GM12891 (cell line): ENCODE results near the gene PUDP.
A peak's percentile ranks its signal among the peaks of the same experiment; 100 is the strongest.

Experiments used
- DNase-seq: peaks from one replicate; pipeline ENCODE4 v3.0.0; 2011; ENCODE audit warnings: low spot score; ENCODE audit not compliant: insufficient read length
- FAIRE-seq: peaks from 2 replicates; lab custom pipeline; 2011; peaks lifted over from hg19 to GRCh38; lab: Jason Lieb, UNC
- PAX5 ChIP-seq: IDR thresholded peaks from 2 replicates; pipeline ENCODE4 v1.6.1; 2011; ENCODE audit warnings: low read length, moderate library complexity, mild to moderate bottlenecking; ENCODE audit not compliant: insufficient read depth, severe bottlenecking
- POLR2A ChIP-seq: IDR thresholded peaks from 2 replicates; pipeline ENCODE4 v1.6.1; 2011; ENCODE audit warnings: low read depth, low read length, control low read depth
- POLR2AphosphoS5 ChIP-seq: IDR thresholded peaks from 2 replicates; pipeline ENCODE4 v1.6.1; 2011; ENCODE audit warnings: low read depth, low read length, control low read depth
- POU2F2 ChIP-seq: IDR thresholded peaks from 2 replicates; pipeline ENCODE4 v1.6.1; 2011; ENCODE audit warnings: low read depth, mild to moderate bottlenecking, control low read depth, low read length, moderate library complexity
- SPI1 ChIP-seq: IDR thresholded peaks from 2 replicates; pipeline ENCODE4 v1.6.1; 2011; ENCODE audit warnings: low read depth, low read length, control low read depth
- TAF1 ChIP-seq: IDR thresholded peaks from 2 replicates; pipeline ENCODE4 v1.6.1; 2011; ENCODE audit warnings: low read depth, low read length, control low read depth

PUDP gene

DNA sequence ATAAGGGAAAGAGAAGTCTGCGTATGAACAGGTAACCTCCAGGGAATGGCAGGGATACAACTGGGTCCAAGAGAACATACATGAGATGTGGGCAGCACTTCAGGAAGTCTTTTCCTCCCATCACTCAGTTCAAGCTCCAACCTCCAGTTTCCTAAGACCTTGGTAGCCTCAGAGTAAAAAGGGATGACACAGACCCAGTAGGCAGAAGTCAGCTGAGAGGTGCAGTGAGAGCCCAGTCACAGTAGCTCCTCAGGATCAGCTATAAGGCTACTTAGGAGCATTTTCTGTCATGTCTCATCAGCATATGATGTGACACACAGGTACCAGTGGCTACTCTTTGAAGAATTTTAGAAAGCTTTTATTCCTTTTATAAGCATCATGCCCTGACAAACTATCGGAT is 13.0 kb downstream of the PUDP start:
- DNase-seq = no peak
- no peak for TF ChIP-seq SPI1
- no peak for TF ChIP-seq POLR2AphosphoS5
- TF ChIP-seq POLR2A = no peak
- TF ChIP-seq PAX5 = no peak
- TF ChIP-seq TAF1 = no peak
- TF ChIP-seq POU2F2 = no peak
- FAIRE-seq = peak; percentile 50

DNA sequence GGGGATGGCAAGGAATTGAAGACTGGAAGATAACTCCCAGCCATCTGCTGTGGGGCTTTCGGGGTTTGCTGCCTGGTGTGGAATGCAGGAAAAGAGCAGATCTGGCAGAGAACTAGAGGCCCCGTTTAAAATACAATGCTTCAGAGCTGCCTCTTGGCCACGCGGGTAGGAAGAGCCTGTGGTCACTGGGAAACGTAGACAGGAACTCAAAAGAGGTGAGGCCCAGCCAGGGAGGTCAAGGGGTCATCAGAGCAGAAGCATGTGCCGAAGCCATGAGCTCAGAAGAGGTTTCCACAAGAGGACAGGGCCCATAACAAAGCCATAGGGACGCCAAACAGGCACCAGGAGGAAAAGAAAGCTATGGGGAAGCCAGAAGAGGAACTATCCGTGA is 14.9 kb downstream of the PUDP start:
- no peak for FAIRE-seq
- no peak for TF ChIP-seq SPI1
- no peak for TF ChIP-seq POU2F2
- no peak for TF ChIP-seq TAF1
- no peak for TF ChIP-seq POLR2AphosphoS5
- no peak for TF ChIP-seq POLR2A
- no peak for TF ChIP-seq PAX5
- no peak for DNase-seq

DNA sequence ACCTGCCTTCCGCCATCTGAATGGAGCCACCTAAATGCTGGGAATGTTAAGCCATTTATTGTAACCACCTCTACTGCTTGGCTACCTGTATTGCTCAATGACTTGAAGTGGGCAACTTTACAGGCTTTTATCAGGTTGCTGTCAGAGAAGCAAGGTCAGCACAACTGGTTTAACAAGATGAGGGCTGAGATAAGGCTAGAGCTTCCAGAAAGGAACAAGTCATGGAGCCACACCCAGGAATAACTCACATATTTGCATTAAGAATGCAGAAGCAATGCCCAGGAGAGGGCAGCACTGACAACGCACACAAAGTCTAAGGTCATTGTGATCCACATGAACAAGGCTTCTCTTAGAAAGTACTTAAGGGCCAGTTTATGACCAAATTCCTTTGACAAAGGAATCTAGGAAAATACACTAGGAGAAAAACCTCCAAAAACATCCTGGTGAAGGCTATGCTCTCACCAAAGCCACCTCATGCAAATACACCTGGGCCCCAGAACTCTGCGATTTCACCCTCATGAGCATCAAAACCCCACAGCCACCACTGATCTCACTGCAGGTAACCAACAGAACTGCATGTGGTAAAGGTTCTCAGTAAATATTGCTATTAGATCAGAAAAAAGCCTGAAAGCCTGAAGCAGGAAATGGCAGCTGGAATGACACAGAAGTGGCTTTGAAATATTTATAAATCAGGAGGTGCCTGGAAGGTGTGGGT is 15.5 kb downstream of the PUDP start:
- TF ChIP-seq POU2F2 = no peak; the same call in 1 of the 2 replicates
- TF ChIP-seq PAX5 = no peak
- no peak for TF ChIP-seq SPI1
- TF ChIP-seq POLR2A = no peak
- no peak for TF ChIP-seq POLR2AphosphoS5
- TF ChIP-seq TAF1 = no peak
- peak; percentile 85 for FAIRE-seq
- DNase-seq = no peak

DNA sequence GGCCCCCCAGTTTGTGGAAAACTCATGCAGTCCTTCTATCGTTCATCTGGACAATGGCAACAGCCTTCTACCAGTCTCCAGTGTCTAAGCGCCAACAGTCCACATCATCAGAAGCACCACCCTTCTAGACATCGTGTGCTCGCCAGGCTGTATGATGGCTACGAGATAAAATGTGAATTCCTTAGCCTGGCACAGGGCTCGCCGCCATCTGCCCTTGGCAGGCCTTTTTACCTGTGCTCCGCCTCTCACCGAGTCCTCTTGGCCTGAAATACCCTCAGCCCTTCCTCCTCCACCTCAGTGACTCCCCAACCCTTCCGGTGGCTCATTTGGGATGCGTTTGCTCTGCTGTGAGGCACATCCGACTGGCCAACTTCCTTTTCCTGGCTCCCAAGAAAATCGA is 16.3 kb downstream of the PUDP start:
- FAIRE-seq = peak; percentile 31
- no peak for DNase-seq
- no peak for TF ChIP-seq PAX5
- no peak for TF ChIP-seq POLR2A
- TF ChIP-seq SPI1 = no peak
- no peak for TF ChIP-seq POLR2AphosphoS5
- no peak for TF ChIP-seq TAF1
- no peak for TF ChIP-seq POU2F2

DNA sequence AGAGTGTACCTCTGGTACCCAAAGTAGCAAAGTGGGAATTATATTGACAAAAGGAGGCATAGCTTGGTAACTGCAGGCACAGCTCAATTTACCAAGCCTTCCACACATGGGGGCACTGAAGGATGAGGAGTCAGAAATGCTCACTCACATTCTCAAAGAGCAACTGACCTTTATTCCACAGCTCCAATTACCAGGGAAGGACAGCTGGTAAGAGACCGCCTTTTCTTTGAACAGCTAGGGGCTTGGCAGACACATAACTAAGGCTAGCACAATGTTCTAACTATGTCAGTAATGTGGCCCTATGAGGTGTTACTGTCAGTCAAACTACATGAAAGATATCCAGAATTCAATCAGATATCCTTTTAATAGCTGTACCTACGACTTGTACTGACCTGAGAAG is 20.9 kb downstream of the PUDP start:
- no peak for FAIRE-seq
- no peak for TF ChIP-seq POLR2AphosphoS5
- no peak for TF ChIP-seq POLR2A
- no peak for TF ChIP-seq TAF1
- no peak for TF ChIP-seq POU2F2
- no peak for TF ChIP-seq PAX5
- TF ChIP-seq SPI1 = no peak
- DNase-seq = no peak

DNA sequence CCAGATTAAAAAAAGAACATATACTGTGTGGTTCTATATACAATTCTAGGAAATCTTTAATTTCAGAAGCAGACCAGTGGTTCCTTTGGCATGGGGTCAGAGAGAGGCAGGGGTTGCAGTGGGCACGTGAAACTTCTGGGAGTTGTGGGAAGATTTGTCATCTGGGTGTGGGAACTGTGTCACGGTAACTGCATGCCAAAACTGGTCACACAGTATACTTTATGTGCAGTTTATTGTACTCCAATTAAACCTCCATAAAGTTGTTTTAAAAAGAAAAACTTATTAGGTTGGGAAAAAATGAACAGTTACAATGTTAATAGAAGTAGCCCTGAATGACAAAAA is 27.1 kb downstream of the PUDP start:
- no peak for TF ChIP-seq POLR2A
- TF ChIP-seq POLR2AphosphoS5 = no peak
- no peak for TF ChIP-seq TAF1
- no peak for TF ChIP-seq SPI1
- no peak for TF ChIP-seq PAX5
- TF ChIP-seq POU2F2 = no peak
- FAIRE-seq = peak; percentile 16
- DNase-seq = no peak

DNA sequence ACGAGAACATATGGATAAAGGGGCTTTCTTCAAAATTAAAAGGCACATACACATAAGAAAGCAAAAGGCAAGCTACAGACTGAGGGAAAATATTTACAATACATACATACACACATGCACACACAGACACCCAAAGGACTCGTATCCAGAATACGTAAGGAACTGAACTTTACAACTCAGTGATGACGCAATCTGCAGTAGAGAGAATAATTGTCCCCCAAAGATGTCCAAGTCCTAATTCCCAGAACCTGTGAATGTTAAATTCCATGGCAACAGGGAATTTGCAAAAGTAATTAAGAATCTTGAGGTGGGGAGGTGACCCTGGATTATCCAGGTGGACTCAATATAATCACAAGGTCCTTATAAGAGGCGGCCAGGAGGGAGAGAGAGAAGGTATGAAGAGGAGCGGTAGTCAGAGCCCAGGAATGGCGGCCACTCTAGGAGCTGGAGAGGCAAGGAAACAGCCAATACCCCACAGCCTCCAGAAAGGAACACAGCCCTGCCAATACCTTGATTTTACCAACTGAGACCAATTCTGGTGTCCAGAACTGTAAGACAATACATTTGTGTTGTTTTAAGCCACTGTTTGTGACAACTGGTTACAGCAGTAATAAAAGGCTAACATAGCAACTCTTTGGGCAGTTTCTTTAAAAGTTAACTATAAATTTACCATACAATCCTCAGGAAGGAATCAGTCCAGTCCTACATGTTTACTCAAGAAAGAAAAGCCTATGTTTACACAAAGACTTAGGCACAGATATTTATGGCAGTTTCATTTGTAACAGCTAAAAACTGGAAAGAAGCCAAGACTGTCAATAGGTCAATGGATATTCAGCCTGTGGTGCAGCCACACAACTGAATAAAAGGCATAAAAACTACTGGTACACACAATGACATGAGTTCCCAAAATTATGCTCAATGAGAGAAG is 27.7 kb downstream of the PUDP start:
- FAIRE-seq (peak; percentile 69), DNase-seq (no peak)
- TF ChIP-seq POLR2AphosphoS5 (no peak), PAX5 (no peak), TAF1 (no peak), SPI1 (no peak), POU2F2 (no peak), POLR2A (no peak)

DNA sequence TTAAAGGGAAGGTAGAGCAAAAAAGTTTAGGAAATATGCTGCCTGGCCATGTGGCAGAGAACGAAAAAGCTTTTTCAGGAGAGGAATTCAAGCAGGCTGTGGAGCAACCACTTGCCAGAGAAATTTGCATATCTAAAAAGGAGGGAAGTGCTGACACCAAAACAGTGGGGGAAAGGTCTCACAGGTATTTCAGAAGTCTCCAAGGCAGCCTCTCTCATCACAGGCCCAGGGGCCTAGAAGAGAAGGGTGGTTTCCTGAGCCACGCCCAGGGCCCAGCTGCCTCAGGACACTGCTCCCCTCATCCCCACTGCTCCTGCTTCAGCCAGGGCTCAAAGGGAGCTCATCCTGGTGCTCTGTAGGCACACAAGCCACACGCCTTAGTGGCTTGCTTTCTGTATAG is 30.4 kb downstream of the PUDP start:
- DNase-seq = no peak
- TF ChIP-seq PAX5 = no peak
- TF ChIP-seq SPI1 = peak; percentile 51
- peak; percentile 41; the same call in 1 of the 2 replicates for TF ChIP-seq POU2F2
- peak; percentile 82 for FAIRE-seq

DNA sequence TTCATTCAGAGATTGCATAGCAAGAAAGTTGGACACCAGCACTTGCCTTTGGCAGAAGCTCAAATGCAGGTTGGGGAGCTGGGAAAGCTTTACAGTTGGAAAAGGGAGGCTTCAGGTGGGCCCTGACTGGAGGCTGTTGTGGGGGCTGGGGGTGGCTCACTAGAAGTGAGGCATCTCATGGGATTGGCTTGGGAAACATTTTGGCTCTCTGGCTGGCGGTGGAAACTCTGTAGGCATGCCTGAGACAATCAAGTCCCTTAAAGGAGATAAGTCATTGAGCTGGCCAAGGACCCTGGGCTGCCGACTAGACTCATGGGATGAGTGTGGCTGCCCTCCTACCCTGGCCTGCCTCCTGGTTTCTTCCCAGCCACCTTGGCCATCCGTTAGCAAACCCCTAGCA is 31.9 kb downstream of the PUDP start:
- no peak for DNase-seq
- FAIRE-seq = no peak
- TF ChIP-seq PAX5 = no peak
- no peak for TF ChIP-seq POU2F2
- no peak for TF ChIP-seq TAF1
- no peak for TF ChIP-seq SPI1
- no peak for TF ChIP-seq POLR2A
- TF ChIP-seq POLR2AphosphoS5 = no peak
